NCI-H1436 treated with DMSO at 0.1 percent for 48 hours (cell line): ENCODE measurements around the gene SELENOO.

Source experiments
- DNase-seq: peaks from one replicate; lab custom pipeline; 2025; lab: John Stamatoyannopoulos, UW

Gene SELENOO

DNA sequence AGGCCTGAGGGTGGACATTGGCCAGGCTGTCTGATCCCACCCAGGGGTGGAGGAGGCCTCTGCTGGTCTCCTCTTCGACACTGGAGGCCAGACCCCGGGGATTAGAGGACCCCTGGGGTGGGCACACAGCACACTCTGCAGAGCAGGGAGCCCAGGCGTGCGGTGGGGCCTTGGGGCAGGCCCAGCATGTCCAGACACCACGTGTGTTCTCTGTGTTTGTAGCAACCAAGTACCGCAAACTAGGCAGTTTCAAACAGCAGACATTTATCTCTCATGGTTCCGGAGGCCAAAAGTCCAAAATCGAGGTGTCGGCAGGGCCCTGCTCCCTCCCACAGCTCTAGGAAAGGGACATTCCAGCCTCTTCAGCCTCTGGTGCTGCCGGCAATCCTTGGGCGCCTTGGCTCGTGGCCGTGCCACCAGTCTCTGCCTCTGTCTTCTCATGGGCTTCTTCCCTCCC lies 28.8 kb upstream of the SELENOO start:
- DNase-seq: no peak

DNA sequence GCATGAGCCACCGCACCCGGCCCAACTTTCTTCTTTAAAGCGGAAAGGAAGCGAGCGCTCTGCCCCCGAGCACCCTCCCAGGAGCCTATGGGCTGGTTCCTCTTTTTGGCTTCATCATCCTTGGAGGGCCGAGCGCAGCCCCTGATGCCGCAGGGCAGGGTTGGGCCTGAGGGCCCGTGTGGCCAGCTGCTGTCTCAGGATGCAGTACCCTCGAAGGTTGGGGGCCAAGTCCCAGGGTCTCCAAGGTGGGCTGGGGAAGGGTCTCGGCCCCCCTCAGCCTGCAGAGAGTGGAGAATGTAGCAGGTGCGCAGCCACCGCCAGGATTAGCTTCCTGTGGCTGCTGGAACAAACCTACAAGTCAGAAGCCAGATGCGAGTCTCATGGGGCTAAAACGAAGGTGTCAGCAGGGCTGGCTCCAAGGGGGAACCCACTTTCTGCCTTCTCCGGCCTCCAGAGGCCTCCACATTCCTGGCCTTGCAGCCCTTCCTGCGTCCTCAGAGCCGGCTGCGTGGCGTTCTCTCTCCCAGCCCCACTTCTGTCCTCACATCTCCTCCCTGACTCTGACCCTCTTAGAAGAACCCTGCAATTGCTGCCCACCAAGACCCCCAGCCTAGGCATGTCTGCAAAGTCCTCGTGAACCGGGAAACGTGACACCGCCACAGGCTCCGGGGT lies 27.4 kb upstream of the SELENOO start:
- no peak for DNase-seq

- DNase-seq: no peak
These were observed 26.8 kb upstream of the SELENOO start for GRCh38 chr22:50173983-50174355.

GRCh38 chr22:50174382-50175190 lies 26.2 kb upstream of the SELENOO start:
- no peak for DNase-seq

- no peak for DNase-seq
These were observed 25.7 kb upstream of the SELENOO start for GRCh38 chr22:50175191-50175461.

DNA sequence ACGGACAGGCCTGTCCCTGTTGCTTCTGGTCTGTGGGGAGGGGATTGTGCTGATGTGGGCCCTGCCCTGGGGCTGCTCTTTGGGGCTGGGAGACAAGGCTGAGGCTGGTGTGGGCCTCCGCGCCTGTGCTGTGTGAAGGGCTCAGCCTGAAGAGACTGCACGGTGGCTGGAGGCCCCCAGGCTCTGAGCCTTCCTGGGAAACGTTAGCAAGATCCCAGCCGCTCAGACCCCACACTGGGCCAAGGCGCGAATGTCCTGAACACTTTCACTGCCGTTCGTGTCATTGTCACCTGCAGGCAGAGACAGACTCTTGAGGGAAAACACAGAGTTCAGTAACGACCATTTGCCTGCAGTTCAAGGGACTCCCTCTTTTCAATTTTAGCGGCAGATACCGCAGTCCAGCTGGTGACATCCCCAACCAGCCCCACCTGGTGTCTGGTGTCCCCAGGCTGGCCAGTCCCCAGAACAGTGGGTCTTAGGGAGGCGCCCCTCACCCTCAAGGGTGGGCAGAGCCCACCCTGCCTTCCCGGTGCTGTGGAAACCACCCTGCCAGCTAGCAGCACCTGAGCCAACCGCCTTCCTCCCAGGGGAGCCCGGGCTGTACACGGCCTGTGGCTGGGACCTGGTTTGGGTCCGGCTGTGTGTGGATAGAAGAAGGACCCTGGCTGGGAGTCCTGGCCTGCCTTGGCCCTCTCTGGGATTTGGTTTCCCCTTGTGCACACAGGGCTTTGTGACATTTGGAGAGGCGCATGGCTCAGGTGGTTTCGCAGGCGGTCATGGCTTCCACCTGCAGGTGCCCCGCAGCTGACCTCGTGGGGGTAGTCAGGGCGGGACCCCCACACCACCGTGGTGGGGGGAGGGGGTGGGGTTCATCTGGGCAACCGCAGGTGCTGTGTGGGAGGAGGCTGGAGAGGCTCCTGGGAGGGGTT lies 24.6 kb upstream of the SELENOO start:
- no peak for DNase-seq

GRCh38 chr22:50176850-50177536 lies 23.8 kb upstream of the SELENOO start:
- DNase-seq: no peak

- DNase-seq: no peak
These were observed 23.0 kb upstream of the SELENOO start for GRCh38 chr22:50177537-50178470.

- no peak for DNase-seq
These were observed 22.3 kb upstream of the SELENOO start for GRCh38 chr22:50178471-50178864.

GRCh38 chr22:50178871-50179869 lies 21.6 kb upstream of the SELENOO start:
- DNase-seq: no peak

DNA sequence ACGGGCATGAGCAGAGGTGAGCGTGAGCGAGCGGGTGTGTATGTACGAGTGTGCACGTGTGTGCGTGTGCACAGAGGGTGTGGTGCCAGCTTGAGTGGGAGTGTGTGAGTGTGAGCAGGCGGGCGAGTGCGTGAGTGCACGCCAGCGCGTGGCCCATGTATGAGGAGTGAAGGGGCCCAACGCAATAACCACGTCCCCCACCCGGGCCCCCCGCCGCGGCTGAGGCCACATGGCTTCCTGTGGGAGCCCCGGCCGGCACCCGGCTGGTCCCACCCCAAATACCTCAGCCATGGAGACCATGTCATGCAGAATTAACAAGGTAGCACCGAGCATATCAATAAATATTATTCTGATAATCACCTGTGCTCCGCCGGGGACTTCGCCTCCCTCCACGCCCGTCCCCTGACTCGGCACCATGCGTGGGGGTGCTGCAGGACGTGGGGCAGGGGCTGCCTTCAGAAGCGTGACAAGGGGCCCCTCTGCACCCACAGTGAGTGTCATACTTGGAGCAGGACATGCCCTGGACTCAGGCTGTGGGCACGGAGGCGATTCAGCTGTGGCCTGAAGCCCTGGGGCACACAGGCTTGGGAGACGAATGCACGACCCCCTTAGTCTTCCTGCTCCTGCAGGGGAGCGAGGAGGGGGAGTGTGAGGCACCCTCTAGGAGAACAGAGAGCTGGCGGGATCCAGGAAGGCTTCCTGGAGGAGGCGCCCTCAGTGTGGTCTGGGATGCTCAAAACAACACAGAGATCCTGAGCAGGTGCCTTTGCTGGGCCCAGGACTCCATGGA lies 20.7 kb upstream of the SELENOO start:
- no peak for DNase-seq

GRCh38 chr22:50180727-50181521 lies 19.9 kb upstream of the SELENOO start:
- no peak for DNase-seq

DNA sequence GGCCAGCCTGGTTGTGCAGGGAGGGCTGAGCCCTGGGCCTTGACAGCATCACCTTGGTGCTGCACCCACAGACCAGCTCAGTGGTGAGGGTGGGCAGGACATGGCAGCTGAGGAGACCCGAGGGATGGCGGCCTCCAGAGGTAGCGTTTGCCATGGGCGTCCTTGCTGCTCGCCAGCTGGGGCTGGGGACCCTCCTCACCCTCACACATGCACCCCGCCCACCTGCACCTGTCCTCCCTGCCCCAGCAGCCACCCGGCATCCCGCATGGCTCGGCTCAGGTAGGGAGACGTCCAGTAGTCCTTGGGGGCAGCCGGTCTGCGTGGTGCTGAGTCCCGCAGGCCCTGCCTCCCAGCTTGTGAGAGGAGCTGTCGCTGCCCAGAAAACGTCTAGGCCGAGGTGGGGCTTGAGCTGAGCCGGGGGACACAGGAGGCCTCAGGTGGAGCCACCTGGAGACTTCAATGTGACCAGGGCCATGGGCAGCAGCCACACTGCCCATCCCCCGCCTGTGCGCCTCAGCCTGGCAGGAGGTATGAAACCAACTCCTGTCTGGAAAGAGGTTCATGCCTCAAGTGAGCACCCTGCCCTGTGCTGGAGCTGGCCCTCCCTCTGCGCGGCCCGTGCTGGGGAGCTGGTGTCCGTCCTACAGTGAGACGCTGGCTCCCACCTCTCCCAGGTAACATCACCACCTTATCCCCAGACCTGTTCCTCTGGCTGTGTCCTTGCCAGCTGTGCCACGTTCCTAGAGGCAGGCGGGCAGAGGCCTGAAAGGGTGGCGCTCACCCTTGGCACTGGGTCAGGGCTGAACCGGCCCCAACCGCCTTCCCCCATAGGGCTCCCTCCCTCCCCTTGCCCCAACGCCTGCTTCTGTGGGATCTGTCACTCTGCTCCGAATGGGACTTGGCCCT lies 18.4 kb upstream of the SELENOO start:
- no peak for DNase-seq

- DNase-seq: no peak
These were observed 17.5 kb upstream of the SELENOO start for GRCh38 chr22:50183141-50183971.

DNA sequence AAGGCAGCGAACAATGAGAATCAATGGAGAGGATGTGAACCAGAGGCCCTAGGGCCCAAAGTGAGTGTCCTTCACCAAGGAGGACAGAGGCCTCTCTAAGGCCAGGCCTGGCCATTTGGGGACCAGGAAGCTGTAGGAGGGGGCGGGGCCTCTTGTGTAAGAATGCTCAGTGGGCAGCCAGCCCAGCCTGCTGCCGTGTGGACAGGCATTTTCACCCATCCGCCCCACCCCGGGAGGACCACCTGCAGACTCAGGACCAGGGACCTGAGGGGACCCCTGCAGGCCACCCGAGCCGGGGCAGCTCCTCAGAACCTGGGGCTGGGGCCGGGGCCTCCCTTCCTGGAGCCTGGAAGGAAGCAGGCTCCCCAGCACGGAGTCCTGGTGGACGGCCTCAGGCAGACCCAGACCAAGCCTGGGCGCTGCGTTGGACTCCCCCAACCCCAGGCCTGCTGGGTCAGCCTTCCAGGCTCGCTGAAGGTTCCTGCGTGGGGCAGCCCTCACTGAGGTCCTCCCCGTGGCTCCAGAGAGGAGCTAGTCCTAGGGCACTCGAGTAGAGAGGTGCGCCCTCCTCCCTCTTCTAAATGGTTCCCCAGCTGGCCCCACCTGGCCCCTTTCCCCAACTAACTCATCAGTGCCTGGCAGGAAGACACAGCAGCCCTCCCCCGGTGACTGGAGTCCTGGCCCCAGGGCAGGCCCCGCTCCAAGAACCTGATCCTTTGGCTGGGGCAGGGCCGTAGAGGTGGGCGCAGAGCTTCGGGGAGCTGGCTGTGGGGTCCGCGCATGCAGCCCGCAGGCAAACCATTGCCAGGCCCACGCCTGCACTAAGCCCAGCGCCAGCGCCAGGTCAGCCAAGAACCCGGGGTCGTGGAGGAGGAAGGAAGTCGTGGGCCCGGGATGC lies 16.6 kb upstream of the SELENOO start:
- DNase-seq: no peak
